ENCODE measurements around the gene LAMB4. TPM values are rescaled to one million over a fixed set of nuclear protein-coding genes. Genes with fewer than 3 reads are reported as not detected.

The LAMB4 gene
- total and polyA plus RNA-seq, 2 donors from 2014 or later, result 1.2 to 5.4 TPM

GRCh38 chr7:108146070-108146842 lies 16.1 kb upstream of the LAMB4 start:
- peak; percentile 51 to 94 (median 84) for DNase-seq
- peak; percentile 86 for TF ChIP-seq CTCF (IDR thresholded peaks at IDR 0.05; ENCODE audit: borderline replicate concordance, extremely low read depth, insufficient read depth)
- Histone ChIP-seq H3K36me3 (ENCODE audit: control insufficient read depth in 2 of 3, insufficient read depth in 3 of 3, low read length in 3 of 3) (no peaks in the 10 kb centered on the region), H3K4me1 (ENCODE audit: control insufficient read depth in 2 of 3, insufficient read depth in 2 of 3, low read depth in 1 of 3, low read length in 3 of 3) (peaks cover 0 to 7% (median 4%) of the 10 kb centered on the region in 3 donors), H3K27me3 (ENCODE audit: control insufficient read depth, insufficient read depth, low read length) (no peaks in the 10 kb centered on the region), H3K4me3 (ENCODE audit: low read length in 3 of 3) (peak overlapping the region; percentile 36 to 63 (median 56)), H3K9ac (ENCODE audit: low read length in 3 of 3) (peak overlapping the region in 1 of 3 donors; percentile 38), H3K27ac (ENCODE audit: low read depth in 2 of 2, low read length in 2 of 2) (no peak overlapping the region), H3K9me3 (ENCODE audit: control insufficient read depth in 2 of 3, insufficient read depth in 1 of 3, low read length in 3 of 3) (no peaks in the 10 kb centered on the region)
- FAIRE-seq, result peak; percentile 19
- intact Hi-C loops (cut with DNase I), result no loop called here

GRCh38 chr7:108145401-108145800 lies 15.2 kb upstream of the LAMB4 start:
- no peak overlapping the region for H3K4me3 ChIP-seq (ENCODE audit: low read length in 3 of 3)
- H3K36me3 ChIP-seq (ENCODE audit: control insufficient read depth in 2 of 3, insufficient read depth in 3 of 3, low read length in 3 of 3), result no peaks in the 10 kb centered on the region
- no peak overlapping the region for H3K27ac ChIP-seq (ENCODE audit: low read depth in 2 of 2, low read length in 2 of 2)
- DNase-seq, result peak in 3 of 5 donors; percentile 10 to 38 (median 19)
- TF ChIP-seq CTCF (IDR thresholded peaks at IDR 0.05; ENCODE audit: borderline replicate concordance, extremely low read depth, insufficient read depth), result no peak
- intact Hi-C loops (cut with DNase I), result no loop called here
- peaks cover 0 to 7% (median 4%) of the 10 kb centered on the region in 3 donors for H3K4me1 ChIP-seq (ENCODE audit: control insufficient read depth in 2 of 3, insufficient read depth in 2 of 3, low read depth in 1 of 3, low read length in 3 of 3)
- no peaks in the 10 kb centered on the region for H3K9me3 ChIP-seq (ENCODE audit: control insufficient read depth in 2 of 3, insufficient read depth in 1 of 3, low read length in 3 of 3)
- FAIRE-seq, result no peak
- no peak overlapping the region for H3K9ac ChIP-seq (ENCODE audit: low read length in 3 of 3)
- H3K27me3 ChIP-seq (ENCODE audit: control insufficient read depth, insufficient read depth, low read length), result no peaks in the 10 kb centered on the region

GRCh38 chr7:108144931-108145330 lies 14.8 kb upstream of the LAMB4 start:
- H3K9ac ChIP-seq (ENCODE audit: low read length in 3 of 3), result no peak overlapping the region
- TF ChIP-seq CTCF (IDR thresholded peaks at IDR 0.05; ENCODE audit: borderline replicate concordance, extremely low read depth, insufficient read depth), result no peak
- no peaks in the 10 kb centered on the region for H3K27me3 ChIP-seq (ENCODE audit: control insufficient read depth, insufficient read depth, low read length)
- DNase-seq, result no peak
- no peak overlapping the region for H3K4me3 ChIP-seq (ENCODE audit: low read length in 3 of 3)
- no peak overlapping the region for H3K27ac ChIP-seq (ENCODE audit: low read depth in 2 of 2, low read length in 2 of 2)
- FAIRE-seq, result no peak
- H3K4me1 ChIP-seq (ENCODE audit: control insufficient read depth in 2 of 3, insufficient read depth in 2 of 3, low read depth in 1 of 3, low read length in 3 of 3), result peaks cover 0 to 7% (median 4%) of the 10 kb centered on the region in 3 donors
- no peaks in the 10 kb centered on the region for H3K36me3 ChIP-seq (ENCODE audit: control insufficient read depth in 2 of 3, insufficient read depth in 3 of 3, low read length in 3 of 3)
- H3K9me3 ChIP-seq (ENCODE audit: control insufficient read depth in 2 of 3, insufficient read depth in 1 of 3, low read length in 3 of 3), result no peaks in the 10 kb centered on the region
- intact Hi-C loops (cut with DNase I), result no loop called here
